Measurements from ENCODE around the gene TTC4.
A peak's percentile ranks its signal among the peaks of the same experiment; 100 is the strongest.

The TTC4 gene

GRCh38 chr1:54703471-54703870 is 12.2 kb upstream of the TTC4 start:
- Histone ChIP-seq H3K4me1 (ENCODE audit: control insufficient read depth, insufficient read depth, low read length) (no peaks in the 10 kb centered on the region), H3K9me3 (ENCODE audit: control insufficient read depth in 2 of 2, low read length in 2 of 2) (no peaks in the 10 kb centered on the region), H3K4me3 (ENCODE audit: low read length in 2 of 2) (no peak overlapping the region), H3K9ac (ENCODE audit: low read length in 2 of 2) (no peak overlapping the region), H3K27ac (ENCODE audit: low read length) (no peak overlapping the region), H3K27me3 (ENCODE audit: control insufficient read depth in 1 of 2, insufficient read depth in 2 of 2, low read length in 2 of 2) (no peaks in the 10 kb centered on the region), H3K36me3 (ENCODE audit: control insufficient read depth in 2 of 2, insufficient read depth in 2 of 2, low read length in 2 of 2) (peaks cover 29 to 40% of the 10 kb centered on the region in 2 donors)

GRCh38 chr1:54705153-54705552 is 10.5 kb upstream of the TTC4 start:
- Histone ChIP-seq H3K36me3 (ENCODE audit: control insufficient read depth in 2 of 2, insufficient read depth in 2 of 2, low read length in 2 of 2) (peaks cover 32 to 43% of the 10 kb centered on the region in 2 donors), H3K27me3 (ENCODE audit: control insufficient read depth in 1 of 2, insufficient read depth in 2 of 2, low read length in 2 of 2) (no peaks in the 10 kb centered on the region), H3K4me1 (ENCODE audit: control insufficient read depth, insufficient read depth, low read length) (no peaks in the 10 kb centered on the region), H3K9me3 (ENCODE audit: control insufficient read depth in 2 of 2, low read length in 2 of 2) (no peaks in the 10 kb centered on the region), H3K4me3 (ENCODE audit: low read length in 2 of 2) (no peak overlapping the region), H3K27ac (ENCODE audit: low read length) (no peak overlapping the region), H3K9ac (ENCODE audit: low read length in 2 of 2) (no peak overlapping the region)

- Histone ChIP-seq H3K27me3 (ENCODE audit: control insufficient read depth in 1 of 2, insufficient read depth in 2 of 2, low read length in 2 of 2) (no peaks in the 10 kb centered on the region), H3K9me3 (ENCODE audit: control insufficient read depth in 2 of 2, low read length in 2 of 2) (no peaks in the 10 kb centered on the region), H3K36me3 (ENCODE audit: control insufficient read depth in 2 of 2, insufficient read depth in 2 of 2, low read length in 2 of 2) (peaks cover 32 to 39% of the 10 kb centered on the region in 2 donors), H3K9ac (ENCODE audit: low read length in 2 of 2) (no peak overlapping the region), H3K4me1 (ENCODE audit: control insufficient read depth, insufficient read depth, low read length) (no peaks in the 10 kb centered on the region), H3K4me3 (ENCODE audit: low read length in 2 of 2) (no peak overlapping the region), H3K27ac (ENCODE audit: low read length) (no peak overlapping the region)
Observed at GRCh38 chr1:54706419-54706818, 9.2 kb upstream of the TTC4 start.

- no peak overlapping the region for H3K4me3 ChIP-seq (ENCODE audit: low read length in 2 of 2)
- H3K27ac ChIP-seq (ENCODE audit: low read length) = no peak overlapping the region
- no peaks in the 10 kb centered on the region for H3K9me3 ChIP-seq (ENCODE audit: control insufficient read depth in 2 of 2, low read length in 2 of 2)
- peaks cover 25 to 32% of the 10 kb centered on the region in 2 donors for H3K36me3 ChIP-seq (ENCODE audit: control insufficient read depth in 2 of 2, insufficient read depth in 2 of 2, low read length in 2 of 2)
- H3K9ac ChIP-seq (ENCODE audit: low read length in 2 of 2) = no peak overlapping the region
- H3K4me1 ChIP-seq (ENCODE audit: control insufficient read depth, insufficient read depth, low read length) = no peaks in the 10 kb centered on the region
- no peaks in the 10 kb centered on the region for H3K27me3 ChIP-seq (ENCODE audit: control insufficient read depth in 1 of 2, insufficient read depth in 2 of 2, low read length in 2 of 2)
Observed at GRCh38 chr1:54708385-54708784, 7.3 kb upstream of the TTC4 start.

- Histone ChIP-seq H3K27me3 (ENCODE audit: control insufficient read depth in 1 of 2, insufficient read depth in 2 of 2, low read length in 2 of 2) (no peaks in the 10 kb centered on the region), H3K9me3 (ENCODE audit: control insufficient read depth in 2 of 2, low read length in 2 of 2) (no peaks in the 10 kb centered on the region), H3K9ac (ENCODE audit: low read length in 2 of 2) (no peak overlapping the region), H3K4me1 (ENCODE audit: control insufficient read depth, insufficient read depth, low read length) (peaks cover 1% of the 10 kb centered on the region), H3K36me3 (ENCODE audit: control insufficient read depth in 2 of 2, insufficient read depth in 2 of 2, low read length in 2 of 2) (peaks cover 23 to 29% of the 10 kb centered on the region in 2 donors), H3K27ac (ENCODE audit: low read length) (no peak overlapping the region), H3K4me3 (ENCODE audit: low read length in 2 of 2) (no peak overlapping the region)
Observed at GRCh38 chr1:54709547-54710292, 5.9 kb upstream of the TTC4 start.

- Histone ChIP-seq H3K27me3 (ENCODE audit: control insufficient read depth in 1 of 2, insufficient read depth in 2 of 2, low read length in 2 of 2) (no peaks in the 10 kb centered on the region), H3K9me3 (ENCODE audit: control insufficient read depth in 2 of 2, low read length in 2 of 2) (no peaks in the 10 kb centered on the region), H3K4me1 (ENCODE audit: control insufficient read depth, insufficient read depth, low read length) (peaks cover 7% of the 10 kb centered on the region), H3K4me3 (ENCODE audit: low read length in 2 of 2) (no peak overlapping the region), H3K36me3 (ENCODE audit: control insufficient read depth in 2 of 2, insufficient read depth in 2 of 2, low read length in 2 of 2) (peaks cover 20 to 29% of the 10 kb centered on the region in 2 donors), H3K9ac (ENCODE audit: low read length in 2 of 2) (no peak overlapping the region), H3K27ac (ENCODE audit: low read length) (no peak overlapping the region)
Observed at GRCh38 chr1:54710434-54710833, 5.2 kb upstream of the TTC4 start.

GRCh38 chr1:54710841-54711240 is 4.8 kb upstream of the TTC4 start:
- Histone ChIP-seq H3K4me3 (ENCODE audit: low read length in 2 of 2) (no peak overlapping the region), H3K4me1 (ENCODE audit: control insufficient read depth, insufficient read depth, low read length) (peaks cover 7% of the 10 kb centered on the region), H3K9me3 (ENCODE audit: control insufficient read depth in 2 of 2, low read length in 2 of 2) (no peaks in the 10 kb centered on the region)

GRCh38 chr1:54711536-54711935 is 4.1 kb upstream of the TTC4 start:
- no peaks in the 10 kb centered on the region for H3K9me3 ChIP-seq (ENCODE audit: control insufficient read depth in 2 of 2, low read length in 2 of 2)
- H3K4me1 ChIP-seq (ENCODE audit: control insufficient read depth, insufficient read depth, low read length) = peaks cover 10% of the 10 kb centered on the region
- H3K36me3 ChIP-seq (ENCODE audit: control insufficient read depth in 2 of 2, insufficient read depth in 2 of 2, low read length in 2 of 2) = peaks cover 13 to 19% of the 10 kb centered on the region in 2 donors
- no peak overlapping the region for H3K27ac ChIP-seq (ENCODE audit: low read length)
- no peak overlapping the region for H3K9ac ChIP-seq (ENCODE audit: low read length in 2 of 2)
- no peaks in the 10 kb centered on the region for H3K27me3 ChIP-seq (ENCODE audit: control insufficient read depth in 1 of 2, insufficient read depth in 2 of 2, low read length in 2 of 2)
- H3K4me3 ChIP-seq (ENCODE audit: low read length in 2 of 2) = no peak overlapping the region

More at GRCh38 chr1:54710841-54711240, 4.8 kb upstream of the TTC4 start:
- H3K27ac ChIP-seq (ENCODE audit: low read length) = no peak overlapping the region
- peaks cover 20 to 25% of the 10 kb centered on the region in 2 donors for H3K36me3 ChIP-seq (ENCODE audit: control insufficient read depth in 2 of 2, insufficient read depth in 2 of 2, low read length in 2 of 2)
- no peaks in the 10 kb centered on the region for H3K27me3 ChIP-seq (ENCODE audit: control insufficient read depth in 1 of 2, insufficient read depth in 2 of 2, low read length in 2 of 2)
- no peak overlapping the region for H3K9ac ChIP-seq (ENCODE audit: low read length in 2 of 2)

GRCh38 chr1:54714881-54715492 is 674 bp upstream of the TTC4 start:
- Histone ChIP-seq H3K36me3 (ENCODE audit: control insufficient read depth in 2 of 2, insufficient read depth in 2 of 2, low read length in 2 of 2) (peaks cover 3 to 6% of the 10 kb centered on the region in 2 donors), H3K4me1 (ENCODE audit: control insufficient read depth, insufficient read depth, low read length) (peaks cover 12% of the 10 kb centered on the region), H3K9me3 (ENCODE audit: control insufficient read depth in 2 of 2, low read length in 2 of 2) (no peaks in the 10 kb centered on the region), H3K9ac (ENCODE audit: low read length in 2 of 2) (peak overlapping the region; percentile 92 to 95), H3K27me3 (ENCODE audit: control insufficient read depth in 1 of 2, insufficient read depth in 2 of 2, low read length in 2 of 2) (no peaks in the 10 kb centered on the region), H3K4me3 (ENCODE audit: low read length in 2 of 2) (peak overlapping the region; percentile 68 to 95), H3K27ac (ENCODE audit: low read length) (peak overlapping the region; percentile 42)

GRCh38 chr1:54716299-54717047 is 812 bp downstream of the TTC4 start:
- Histone ChIP-seq H3K4me1 (ENCODE audit: control insufficient read depth, insufficient read depth, low read length) (peaks cover 12% of the 10 kb centered on the region), H3K27ac (ENCODE audit: low read length) (peak overlapping the region; percentile 42)

More at GRCh38 chr1:54716299-54717047, 812 bp downstream of the TTC4 start:
- Histone ChIP-seq H3K9ac (ENCODE audit: low read length in 2 of 2) (peak overlapping the region; percentile 92 to 95), H3K4me3 (ENCODE audit: low read length in 2 of 2) (peak overlapping the region; percentile 68 to 95), H3K27me3 (ENCODE audit: control insufficient read depth in 1 of 2, insufficient read depth in 2 of 2, low read length in 2 of 2) (no peaks in the 10 kb centered on the region), H3K9me3 (ENCODE audit: control insufficient read depth in 2 of 2, low read length in 2 of 2) (no peaks in the 10 kb centered on the region), H3K36me3 (ENCODE audit: control insufficient read depth in 2 of 2, insufficient read depth in 2 of 2, low read length in 2 of 2) (peaks cover 3 to 10% of the 10 kb centered on the region in 2 donors)
